ENCODE data around the gene FOXC1.

FOXC1 gene

GRCh38 chr6:1657116-1657770 lies 47.5 kb downstream of the FOXC1 start:
- TF ChIP-seq CTCF (IDR thresholded peaks at IDR 0.05; ENCODE audit: low read depth, low read length, missing control alignments), result no peak
- H3K4me3 ChIP-seq (ENCODE audit: low read depth, low read length), result no peak overlapping the region
- DNase-seq (ENCODE audit: low read depth), result no peak

GRCh38 chr6:1657771-1658165 lies 48.1 kb downstream of the FOXC1 start:
- no peak overlapping the region for H3K4me3 ChIP-seq (ENCODE audit: low read depth, low read length)
- no peak for DNase-seq (ENCODE audit: low read depth)
- no peak for TF ChIP-seq CTCF (IDR thresholded peaks at IDR 0.05; ENCODE audit: low read depth, low read length, missing control alignments)

- no peak for DNase-seq (ENCODE audit: low read depth)
- no peak overlapping the region for H3K4me3 ChIP-seq (ENCODE audit: low read depth, low read length)
- TF ChIP-seq CTCF (IDR thresholded peaks at IDR 0.05; ENCODE audit: low read depth, low read length, missing control alignments), result no peak
Observed at GRCh38 chr6:1658212-1659005, 48.7 kb downstream of the FOXC1 start.

- TF ChIP-seq CTCF (IDR thresholded peaks at IDR 0.05; ENCODE audit: low read depth, low read length, missing control alignments), result no peak
- no peak overlapping the region for H3K4me3 ChIP-seq (ENCODE audit: low read depth, low read length)
- no peak for DNase-seq (ENCODE audit: low read depth)
Observed at GRCh38 chr6:1659816-1660215, 50.1 kb downstream of the FOXC1 start.

- no peak for DNase-seq (ENCODE audit: low read depth)
- TF ChIP-seq CTCF (IDR thresholded peaks at IDR 0.05; ENCODE audit: low read depth, low read length, missing control alignments), result no peak
- no peak overlapping the region for H3K4me3 ChIP-seq (ENCODE audit: low read depth, low read length)
Observed at GRCh38 chr6:1662534-1662933, 52.8 kb downstream of the FOXC1 start.

Measured in GM12864 (cell line).